A549 (cell line): ENCODE results near the gene BTBD16. TPM values are rescaled to one million over a fixed set of nuclear protein-coding genes. Genes with fewer than 3 reads are reported as not detected.

ENCODE experiments used
- ATAC-seq, 2 experiments: fragments of 200-7000 bp in 1 of 2; fragments of >200 bp in 1 of 2; cut with Nextera tagmentation in 1 of 2; cut with Tn5 transposase in 1 of 2; 3 replicates each; pipeline versions ENCODE4 v1.8.0 to v1.9.1; 2018 to 2020; ENCODE audit warnings: mild to moderate bottlenecking in 1 of 2, moderate library complexity in 1 of 2
- CTCF ChIA-PET: fragments of 300-600 bp; sonication (Branson Sonifier 250); formaldehyde crosslinking; extraction: SDS; loops from one replicate; lab custom pipeline; 2021; ENCODE audit warnings: antibody characterized with exemption, inconsistent platforms; lab: Yijun Ruan, JAX
- POLR2A ChIA-PET: fragments of 350-600 bp; formaldehyde crosslinking; extraction: SDS; loops from one replicate; lab custom pipeline; 2021; ENCODE audit warnings: antibody characterized with exemption, inconsistent platforms; lab: Yijun Ruan, JAX
- DNase-seq, 2 experiments: peaks; one replicate each; pipeline versions ENCODE4 v3.0.0 to v3.0.0-alpha.2; 2011 to 2016; ENCODE audit warnings: low read depth in 1 of 2, low spot score in 1 of 2
- FAIRE-seq: peaks from 2 replicates; lab custom pipeline; 2011; peaks lifted over from hg19 to GRCh38; lab: Jason Lieb, UNC
- H3K27ac ChIP-seq, 2 experiments: fragments of >200 bp; sonication (Bioruptor Twin); formaldehyde crosslinking; 3 replicates each; pipeline ENCODE4 v1.5.1; 2016 to 2017
- H3K4me1 ChIP-seq: fragments of >200 bp; sonication (Bioruptor Twin); formaldehyde crosslinking; 3 replicates; pipeline ENCODE4 v1.6.1; 2016
- H3K4me2 ChIP-seq: fragments of >200 bp; sonication (Bioruptor Twin); formaldehyde crosslinking; 3 replicates; pipeline ENCODE4 v1.6.1; 2016
- H3K4me3 ChIP-seq: fragments of >200 bp; sonication (Bioruptor Twin); formaldehyde crosslinking; 3 replicates; pipeline ENCODE4 v1.5.1; 2016
- H3K9me3 ChIP-seq: fragments of >200 bp; sonication (Bioruptor Twin); formaldehyde crosslinking; 3 replicates; pipeline ENCODE4 v1.6.1; 2016
- BHLHE40 ChIP-seq: IDR thresholded peaks from 2 replicates; pipeline ENCODE4 v1.6.1; 2012; ENCODE audit warnings: low read depth, low read length, inconsistent platforms
- CHD2 ChIP-seq: fragments of 150-350 bp; IDR thresholded peaks from 2 replicates; pipeline ENCODE4 v1.6.1; 2014; ENCODE audit warnings: low read length; ENCODE audit not compliant: partially characterized antibody
- CTCF ChIP-seq: fragments of >200 bp; sonication (Bioruptor Twin); formaldehyde crosslinking; IDR thresholded peaks from 3 replicates; pipeline ENCODE4 v1.5.1; 2016
- FOSL2 ChIP-seq, 2 experiments: fragments of 450-650 bp in 1 of 2; fragments of >200 bp in 1 of 2; sonication (Bioruptor Twin) in 1 of 2; formaldehyde crosslinking; IDR thresholded peaks; 2 replicates each; pipeline versions ENCODE4 v1.5.0 to v1.6.1; 2016 to 2020; ENCODE audit warnings: mild to moderate bottlenecking in 1 of 2, moderate library complexity in 1 of 2
- FOXS1 ChIP-seq: fragments of 250-450 bp; sonication (Bioruptor Pico); IDR thresholded peaks from 2 replicates; pipeline ENCODE4 v1.5.0; 2020; ENCODE audit warnings: mild to moderate bottlenecking, moderate library complexity
- HOXB5 ChIP-seq: fragments of 250-450 bp; sonication (Bioruptor Pico); IDR thresholded peaks from 2 replicates; pipeline ENCODE4 v1.5.0; 2020; ENCODE audit warnings: mild to moderate bottlenecking, moderate library complexity
- JUNB ChIP-seq: fragments of >200 bp; sonication (Bioruptor Twin); formaldehyde crosslinking; IDR thresholded peaks from 2 replicates; pipeline ENCODE4 v1.6.1; 2016
- MAFK ChIP-seq: fragments of 450-650 bp; IDR thresholded peaks from 2 replicates; pipeline ENCODE4 v1.6.1; 2014; ENCODE audit not compliant: partially characterized antibody
- MYC ChIP-seq: IDR thresholded peaks from 2 replicates; pipeline ENCODE4 v1.6.1; 2012; ENCODE audit warnings: mild to moderate bottlenecking, inconsistent platforms, low read length, improper control_type of control experiment, borderline replicate concordance
- NFE2L2 ChIP-seq: fragments of 150-350 bp; conservative IDR thresholded peaks from 2 replicates; pipeline ENCODE4 v1.6.1; 2014; ENCODE audit warnings: low read length
- POLR2A ChIP-seq: IDR thresholded peaks from 2 replicates; pipeline ENCODE4 v1.6.1; 2012; ENCODE audit warnings: mild to moderate bottlenecking, low read length
- REST ChIP-seq: fragments of 200-600 bp; sonication (generic); IDR thresholded peaks from 2 replicates; pipeline ENCODE4 v1.6.1; 2016; ENCODE audit warnings: antibody characterized with exemption, mild to moderate bottlenecking, moderate library complexity
- RFX5 ChIP-seq: fragments of 450-650 bp; IDR thresholded peaks from 2 replicates; pipeline ENCODE4 v1.7.1; 2014; ENCODE audit warnings: antibody characterized with exemption, mild to moderate bottlenecking, moderate library complexity
- SMC3 ChIP-seq: fragments of >200 bp; sonication (Bioruptor Twin); formaldehyde crosslinking; IDR thresholded peaks from 3 replicates; pipeline ENCODE4 v1.6.1; 2018; ENCODE audit warnings: inconsistent platforms
- SREBF2 ChIP-seq: fragments of 450-650 bp; IDR thresholded peaks from 2 replicates; pipeline ENCODE4 v1.6.1; 2014; ENCODE audit warnings: mild to moderate bottlenecking, moderate library complexity
- TFCP2L1 ChIP-seq: fragments of 250-450 bp; sonication (Bioruptor Pico); IDR thresholded peaks from 2 replicates; pipeline ENCODE4 v1.5.0; 2021; ENCODE audit warnings: mild to moderate bottlenecking
- TP53 ChIP-seq: fragments of 250-450 bp; sonication (Bioruptor Pico); IDR thresholded peaks from 2 replicates; pipeline ENCODE4 v1.5.0; 2021; ENCODE audit warnings: mild to moderate bottlenecking, moderate library complexity
- ZFP36 ChIP-seq: fragments of 450-650 bp; IDR thresholded peaks from 2 replicates; pipeline ENCODE4 v1.6.1; 2014; ENCODE audit warnings: borderline replicate concordance; ENCODE audit not compliant: partially characterized antibody
- WGBS: methylation state at CpG from one replicate; pipeline ENCODE4 v1.1.6; 2017; ENCODE audit errors: missing lambda C conversion rate; 5-methylcytosine and 5-hydroxymethylcytosine counted together
- polyA plus RNA-seq, 4 experiments: library from polyadenylated mRNA; depleted of rRNA in 3 of 4; stranded (reverse); fragments of >200 nt; fragmentation: RNase III in 1 of 4; extraction: RNeasy Plus Mini Kit Qiagen cat#74134 plus additional on column Dnase treatment in 1 of 4; gene quantifications; 2 replicates in 3 of 4; 3 replicates in 1 of 4; pipeline ENCODE4 v1.2.3, GENCODE V29; 2011 to 2017

Gene BTBD16
- polyA plus RNA-seq, 2 of the 4 experiments (the other 2 are of a cell fraction) = 0.32 to 2.1 TPM

GRCh38 chr10:122258136-122259074, 12.7 kb upstream of the BTBD16 start:
- DNase-seq (no peak), ATAC-seq (peak; percentile 52 to 62), FAIRE-seq (no peak)
- 84% methylated on average over 23 of the region's 25 CpGs for WGBS
- H3K27ac ChIP-seq = no peak overlapping the region
- H3K9me3 ChIP-seq = peaks cover 21% of the 10 kb centered on the region
- peaks cover 3% of the 10 kb centered on the region for H3K4me1 ChIP-seq
- CTCF ChIA-PET = interaction anchor here (0.5 to 8.3 kb wide), 5 partner anchors 11 to 490 kb away, joined by 3 to 64 read pairs (median 4); partner anchors contain the start of gene BTBD16
- POLR2A ChIA-PET = no interaction called here
- H3K4me3 ChIP-seq = no peak overlapping the region
- no peak for TF ChIP-seq SMC3
- TF ChIP-seq MAFK = peak; percentile 66
- no peak overlapping the region for H3K4me2 ChIP-seq

- WGBS = 97% methylated on average over 4 of the region's 4 CpGs
- POLR2A ChIA-PET = no interaction called here
- CTCF ChIA-PET = interaction anchor here (0.6 to 8.3 kb wide), 5 partner anchors 10 to 489 kb away, joined by 3 to 64 read pairs (median 3); partner anchors contain the start of gene BTBD16
- Histone ChIP-seq H3K27ac (no peak overlapping the region), H3K4me3 (no peak overlapping the region), H3K4me2 (no peak overlapping the region), H3K9me3 (peaks cover 21% of the 10 kb centered on the region), H3K4me1 (peaks cover 10% of the 10 kb centered on the region)
- DNase-seq = no peak
- FAIRE-seq = no peak
- TF ChIP-seq TP53 (CRISPR knock-in tag) (no peak), SMC3 (no peak), FOXS1 (CRISPR knock-in tag) (no peak), REST (no peak), FOSL2 (IDR thresholded peaks at IDR 0.05) (no peak), FOSL2 (CRISPR knock-in tag; IDR thresholded peaks at IDR 0.05) (no peak), POLR2A (no peak), CHD2 (no peak), RFX5 (no peak), HOXB5 (CRISPR knock-in tag) (no peak), JUNB (no peak), CTCF (no peak), MYC (no peak), BHLHE40 (no peak), ZFP36 (no peak), SREBF2 (no peak), NFE2L2 (no peak), TFCP2L1 (no peak)
- peak; percentile 18 to 42; a peak in 3 of 6 replicates for ATAC-seq
Observed at GRCh38 chr10:122259075-122259466, 12.0 kb upstream of the BTBD16 start.
